ENCODE data around the gene KIF7.
"Not testable (repeated sequence)": the region's sequence is repeated elsewhere in the genome, so short reads cannot be mapped to it uniquely, and the experiment has no call there.

The KIF7 gene

GRCh38 chr15:89654847-89655805 is at the start of gene KIF7:
KIF7 (minus strand) TSS chr15:89655467; CDS start chr15:89652930, 2,537 bp downstream.
- no peak for DNase-seq

- DNase-seq, result no peak
These were observed 49.1 kb upstream of the KIF7 start for GRCh38 chr15:89704411-89704810.

GRCh38 chr15:89695198-89695597 is 39.9 kb upstream of the KIF7 start:
- no peak for DNase-seq

- no peak for DNase-seq
These were observed 38.4 kb upstream of the KIF7 start for GRCh38 chr15:89693696-89694095.

GRCh38 chr15:89693091-89693490 is 37.8 kb upstream of the KIF7 start:
- DNase-seq, result no peak

- peak; percentile 75 to 79 for DNase-seq
These were observed 35.3 kb upstream of the KIF7 start, which contains the start of the genes PEX11A and WDR93 for GRCh38 chr15:89690276-89691218. PEX11A (minus strand) TSS chr15:89690754; CDS start chr15:89690632, 122 bp downstream. WDR93 (plus strand) TSS chr15:89690811; CDS start chr15:89701747, 10,936 bp downstream.

- DNase-seq, result not testable (repeated sequence)
These were observed 34.6 kb upstream of the KIF7 start for GRCh38 chr15:89689930-89690275.

- no peak for DNase-seq
These were observed 31.3 kb upstream of the KIF7 start for GRCh38 chr15:89686522-89686921.

GRCh38 chr15:89685995-89686394 is 30.7 kb upstream of the KIF7 start:
- no peak for DNase-seq

- DNase-seq, result no peak
These were observed 25.9 kb upstream of the KIF7 start for GRCh38 chr15:89681146-89681545.

GRCh38 chr15:89680282-89680873 is 25.1 kb upstream of the KIF7 start:
- DNase-seq, result peak in 1 of 2 experiments; percentile 18

GRCh38 chr15:89679212-89679611 is 23.9 kb upstream of the KIF7 start, which contains the start of gene PLIN1:
PLIN1 (minus strand) TSS chr15:89679367; CDS start chr15:89677489, 1,878 bp downstream.
- no peak for DNase-seq

- no peak for DNase-seq
These were observed 22.1 kb upstream of the KIF7 start for GRCh38 chr15:89677381-89677780.

GRCh38 chr15:89675606-89676005 is 20.3 kb upstream of the KIF7 start:
- no peak for DNase-seq

- no peak for DNase-seq
These were observed 19.3 kb upstream of the KIF7 start for GRCh38 chr15:89674526-89674925.

GRCh38 chr15:89673165-89673512 is 17.9 kb upstream of the KIF7 start:
- DNase-seq, result peak; percentile 78 to 81

- no peak for DNase-seq
These were observed 17.2 kb upstream of the KIF7 start for GRCh38 chr15:89672221-89673164.

- no peak for DNase-seq
These were observed 16.4 kb upstream of the KIF7 start for GRCh38 chr15:89671687-89672086.

GRCh38 chr15:89670971-89671560 is 15.8 kb upstream of the KIF7 start:
- DNase-seq, result no peak

GRCh38 chr15:89669941-89670340 is 14.7 kb upstream of the KIF7 start:
- no peak for DNase-seq

GRCh38 chr15:89669309-89669865 is 14.1 kb upstream of the KIF7 start:
- DNase-seq, result no peak
